Glomerular visceral epithelial cell (primary cell): ENCODE results near the gene EIF4E.
"Not testable (repeated sequence)": the region's sequence is repeated elsewhere in the genome, so short reads cannot be mapped to it uniquely, and the experiment has no call there.

Experiments
- DNase-seq: peaks from one replicate; pipeline ENCODE4 v3.0.0-alpha.2; 2016; ENCODE audit errors: extremely low spot score

The EIF4E gene

GRCh38 chr4:98932539-98932938 is 3.6 kb upstream of the EIF4E start:
- no peak for DNase-seq

DNA sequence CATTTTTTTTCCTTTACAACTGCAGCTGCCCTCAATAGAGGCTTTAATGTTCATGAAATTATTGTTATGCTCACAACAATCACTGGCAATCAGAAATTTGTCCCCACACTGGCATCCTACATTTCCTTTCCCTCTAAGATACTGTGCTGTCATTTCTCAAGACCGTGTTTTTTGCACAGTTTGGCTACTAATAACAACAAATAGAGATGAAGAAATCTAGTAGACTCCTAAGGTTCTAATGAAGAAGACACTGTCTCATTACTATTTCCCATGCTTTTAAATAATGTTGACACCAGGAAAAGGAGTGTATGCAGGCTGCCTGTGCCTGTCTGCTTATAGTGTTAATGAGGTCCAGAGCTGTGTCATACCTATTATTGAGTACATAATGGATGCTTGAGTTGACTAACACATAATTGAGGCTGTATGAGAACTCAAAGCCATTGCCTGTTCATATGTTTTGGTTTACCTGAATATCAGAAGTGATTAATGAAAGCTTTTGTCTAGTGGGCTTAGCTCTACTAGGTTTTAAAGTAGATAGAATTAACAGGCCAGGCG is 1.5 kb upstream of the EIF4E start:
- no peak for DNase-seq

DNA sequence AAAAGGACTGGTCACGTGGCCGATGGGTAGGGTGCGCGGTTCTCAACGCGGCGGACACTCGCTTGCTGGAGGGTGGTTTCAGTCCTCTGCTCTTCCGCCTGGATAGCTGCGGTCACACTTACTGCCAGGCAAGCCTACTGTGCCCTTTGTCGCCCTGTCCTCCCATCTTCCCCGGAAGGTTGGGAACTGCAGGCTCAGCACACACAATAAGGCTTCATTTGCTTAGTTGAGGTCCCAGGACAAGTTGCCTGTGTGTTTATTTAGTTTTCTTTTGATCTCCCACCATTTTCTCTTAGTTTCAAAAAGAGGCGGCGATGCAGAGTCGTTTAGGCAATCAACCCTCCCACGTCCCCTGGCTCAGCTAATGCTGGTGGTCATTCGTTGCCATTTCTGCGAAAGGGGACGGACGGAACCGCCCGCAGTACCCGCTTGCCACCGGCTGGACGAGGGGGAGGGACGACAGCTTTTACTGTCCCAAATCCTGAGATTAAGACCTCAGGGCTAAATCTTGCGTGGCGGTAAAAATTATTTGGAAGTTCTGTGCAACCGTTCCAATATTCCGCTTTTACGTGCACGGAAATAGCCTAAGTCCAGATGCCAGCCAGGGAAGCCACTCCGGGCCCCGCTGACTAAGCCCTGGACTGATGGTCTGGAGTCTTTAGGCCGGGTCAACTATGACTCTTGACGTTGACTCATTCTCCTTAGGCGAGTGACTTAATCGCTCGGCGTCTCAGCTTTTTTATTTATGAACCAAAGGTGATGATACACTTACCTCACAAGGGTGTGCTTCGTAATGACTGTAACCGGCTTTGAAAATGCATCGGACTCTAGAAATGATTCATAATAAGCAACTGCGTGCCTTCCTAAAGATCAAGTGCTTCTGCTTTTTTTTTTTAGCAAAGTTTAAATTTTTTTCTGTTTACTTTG is 671 bp upstream of the EIF4E start:
- DNase-seq, result peak; percentile 95

- DNase-seq, result peak; percentile 83
Measured at GRCh38 chr4:98928131-98928504, 815 bp downstream of the EIF4E start.

DNA sequence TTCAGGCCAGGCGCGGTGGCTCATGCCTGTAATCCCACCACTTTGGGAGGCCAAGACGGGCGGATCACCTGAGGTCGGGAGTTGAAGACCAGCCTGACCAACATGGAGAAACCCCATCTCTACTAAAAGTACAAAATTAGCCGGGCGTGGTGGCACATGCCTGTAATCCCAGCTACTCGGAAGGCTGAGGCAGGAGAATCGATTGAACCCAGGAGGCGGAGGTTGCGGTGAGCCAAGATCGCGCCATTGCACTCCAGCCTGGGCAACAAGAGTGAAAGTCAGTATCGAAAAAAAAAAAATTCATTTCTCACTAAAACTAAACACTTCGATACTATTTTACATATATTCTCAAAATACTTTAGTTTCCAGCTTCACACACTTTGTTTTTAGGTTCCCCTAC is 2.7 kb downstream of the EIF4E start:
- DNase-seq, result not testable (repeated sequence)

- no peak for DNase-seq
Measured at GRCh38 chr4:98921292-98921691, 7.6 kb downstream of the EIF4E start.

DNA sequence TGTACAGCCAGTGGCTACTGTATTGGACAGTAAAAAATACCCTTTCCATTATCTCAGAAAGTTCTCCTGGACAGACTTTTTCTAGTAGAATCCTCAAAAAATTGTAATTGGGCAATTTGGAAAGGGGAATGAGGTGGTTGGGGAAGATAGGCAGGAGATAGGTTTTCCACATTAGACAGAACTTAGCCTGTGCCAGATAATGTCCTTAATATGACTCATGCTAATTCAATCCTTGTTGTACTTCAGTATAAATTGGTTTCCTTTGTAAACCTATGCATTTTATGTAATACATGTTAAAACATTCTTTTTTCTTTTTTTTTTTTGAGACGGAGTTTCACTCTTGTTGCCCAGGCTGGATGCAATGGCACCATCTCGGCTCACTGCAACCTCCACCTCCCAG is 8.9 kb downstream of the EIF4E start:
- peak; percentile 31 for DNase-seq

DNA sequence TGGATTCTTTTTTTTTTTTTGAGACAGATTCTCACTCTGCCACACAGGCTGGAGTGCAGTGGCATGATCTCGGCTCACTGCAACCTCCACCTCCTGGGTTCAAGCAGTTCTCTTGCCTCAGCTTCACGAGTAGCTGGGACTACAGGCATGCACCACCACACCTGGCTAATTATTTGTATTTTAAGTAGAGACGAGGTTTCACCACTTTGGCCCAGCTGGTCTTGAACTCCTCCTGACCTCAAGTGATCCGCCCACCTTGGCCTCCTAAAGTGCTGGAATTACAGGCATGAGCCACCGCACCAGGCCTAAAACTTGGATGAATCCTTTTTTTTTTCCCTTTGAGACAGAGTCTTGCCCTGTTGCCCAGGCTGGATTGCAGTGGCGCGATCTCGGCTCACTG is 18.2 kb downstream of the EIF4E start:
- peak; percentile 18 for DNase-seq

GRCh38 chr4:98909646-98910401 is 19.1 kb downstream of the EIF4E start:
- no peak for DNase-seq

GRCh38 chr4:98908703-98909262 is 20.1 kb downstream of the EIF4E start:
- DNase-seq, result no peak

DNA sequence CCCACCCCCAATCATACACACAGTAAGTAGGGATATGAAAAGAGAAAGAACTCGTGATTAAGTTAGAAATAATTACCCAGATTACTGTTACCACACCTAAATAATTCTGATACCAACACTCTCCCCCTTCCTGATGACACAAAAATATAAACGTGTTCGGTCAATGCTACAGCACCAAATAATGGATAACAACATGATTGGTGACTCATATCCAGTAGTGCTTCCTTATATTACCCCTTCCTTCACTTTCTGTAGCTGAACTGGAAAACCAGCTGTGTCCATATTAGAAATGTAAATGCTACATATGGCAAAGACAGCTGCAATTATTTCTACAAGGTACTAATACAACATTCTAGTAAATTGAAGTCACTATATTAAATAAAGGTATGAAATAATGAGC is 20.8 kb downstream of the EIF4E start:
- no peak for DNase-seq

DNA sequence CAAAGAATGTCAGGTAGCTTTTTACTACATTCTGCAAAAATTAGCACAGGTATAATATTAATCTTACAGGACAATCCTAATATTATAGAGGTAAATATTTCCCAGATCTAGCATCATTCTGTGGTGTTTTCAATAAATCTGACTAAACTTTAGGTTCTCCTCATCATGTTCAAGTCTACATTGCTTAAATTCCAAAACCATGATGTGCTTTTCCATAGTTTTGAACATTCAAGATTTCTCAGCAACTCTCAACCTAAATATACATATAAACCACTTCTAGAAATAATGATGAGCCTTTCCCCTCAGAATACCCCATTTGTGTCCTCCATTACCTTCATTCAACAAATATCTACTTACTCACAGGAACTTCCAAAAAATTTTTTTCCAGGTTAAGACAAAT is 23.1 kb downstream of the EIF4E start:
- DNase-seq, result no peak

DNA sequence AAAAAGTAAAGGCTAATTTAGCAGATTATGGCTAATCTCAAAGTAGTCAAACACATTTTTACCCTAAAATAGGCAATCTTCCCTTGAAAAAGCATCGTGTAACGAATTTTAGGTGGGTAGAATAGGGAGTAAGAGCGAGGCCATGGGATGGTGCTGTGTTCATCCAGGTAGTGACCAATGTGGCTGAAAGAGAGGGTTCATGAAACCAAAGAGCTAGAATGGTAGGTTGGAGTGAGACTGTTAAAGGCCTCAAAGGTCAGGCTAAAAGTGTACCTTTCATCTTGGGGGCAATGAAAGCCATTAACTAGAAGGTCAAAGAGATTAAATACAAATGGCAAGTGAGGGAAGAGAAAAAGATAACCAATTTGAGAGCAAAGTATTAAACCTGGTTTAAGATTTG is 23.6 kb downstream of the EIF4E start:
- DNase-seq, result no peak

DNA sequence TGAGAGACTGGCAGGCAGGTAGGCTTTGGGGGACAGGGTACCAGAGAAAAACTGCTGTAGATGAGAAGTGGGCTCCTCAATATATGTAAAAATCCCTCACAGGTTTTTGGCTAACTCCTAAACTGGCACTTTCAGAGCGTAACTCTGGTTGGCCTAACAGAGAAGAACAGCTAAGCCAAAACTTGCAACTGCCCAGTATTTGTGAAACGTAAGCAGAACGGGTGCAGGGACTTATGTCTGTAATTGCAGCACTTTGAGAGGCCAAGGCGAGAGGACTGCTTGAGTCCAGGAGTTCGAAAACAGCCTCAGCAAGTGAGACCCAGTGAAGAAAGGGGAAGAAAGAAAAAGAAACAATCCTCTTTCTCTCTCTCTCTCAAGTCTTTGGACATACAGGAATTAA is 25.0 kb downstream of the EIF4E start:
- no peak for DNase-seq

DNA sequence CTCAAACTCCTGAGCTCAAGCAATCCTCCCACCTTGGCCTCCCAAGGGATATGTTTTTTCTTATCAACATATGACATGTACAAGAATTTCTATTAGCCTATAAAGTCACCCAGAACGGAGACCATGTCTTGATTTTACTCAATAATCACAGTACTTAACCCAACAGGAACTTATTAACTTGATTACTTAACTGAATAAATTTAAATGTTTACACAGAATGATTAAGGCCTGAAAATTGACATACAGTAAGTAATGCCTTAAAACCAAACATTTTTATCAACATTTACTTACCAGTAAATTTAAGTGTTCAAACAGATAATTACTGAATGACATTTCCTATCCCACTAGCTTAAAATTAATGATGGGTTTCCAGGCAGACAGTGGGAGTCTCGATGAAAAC is 25.4 kb downstream of the EIF4E start:
- no peak for DNase-seq

DNA sequence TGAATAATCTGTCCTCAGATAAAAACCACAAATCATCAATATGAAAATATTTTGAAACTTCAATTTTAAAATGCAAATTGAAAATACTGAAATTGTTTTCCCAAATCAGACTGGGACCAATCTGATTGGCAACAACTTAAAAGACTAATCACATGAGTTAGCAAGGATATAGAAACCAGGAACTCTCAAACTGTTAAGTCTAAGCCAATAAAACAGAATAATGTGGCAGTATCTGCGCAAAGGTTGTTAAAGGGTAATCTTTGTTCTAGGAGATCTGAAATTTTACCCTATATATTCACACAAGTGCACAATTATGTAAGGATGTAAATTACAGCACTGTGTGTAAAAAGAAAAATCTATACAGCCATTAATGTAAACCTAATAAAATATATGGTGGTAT is 29.7 kb downstream of the EIF4E start:
- DNase-seq, result no peak

DNA sequence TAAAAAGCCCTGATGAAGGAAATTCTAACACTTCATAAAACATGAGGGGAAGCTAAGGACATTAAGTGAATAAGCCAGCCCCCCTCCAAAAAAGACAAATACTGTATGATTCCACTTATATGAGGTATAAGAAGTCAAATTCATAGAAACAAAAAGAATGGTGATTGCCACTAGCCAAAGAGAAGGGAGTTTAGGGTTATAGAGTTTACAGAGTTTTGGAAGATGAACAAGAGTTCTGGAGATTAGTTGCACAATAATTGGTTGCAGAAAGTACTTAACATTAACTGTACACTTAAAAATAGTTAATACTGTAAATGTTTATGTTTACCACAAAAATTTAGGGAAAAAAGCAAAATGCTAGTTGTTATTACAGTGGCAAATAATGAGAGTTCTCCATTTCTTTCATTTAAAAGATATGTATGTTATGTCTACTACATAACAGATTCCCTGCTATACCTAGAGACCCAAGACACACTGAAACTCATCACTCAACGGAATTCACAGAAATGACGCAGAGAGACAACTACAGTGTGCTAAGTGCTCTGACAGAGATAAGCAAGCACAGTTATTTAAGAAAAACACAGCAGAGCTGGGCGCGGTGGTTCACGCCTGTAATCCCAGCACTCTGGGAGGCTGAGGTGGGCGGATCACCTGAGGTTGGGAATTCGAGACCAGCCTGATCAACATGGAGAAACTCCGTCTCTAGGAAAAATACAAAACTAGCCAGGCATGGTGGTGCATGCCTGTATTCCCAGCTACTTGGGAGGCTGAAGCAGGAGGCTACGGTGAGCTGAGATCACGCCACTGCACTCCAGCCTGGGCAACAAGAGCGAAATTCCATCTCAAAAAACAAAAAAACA is 37.2 kb downstream of the EIF4E start:
- DNase-seq, result no peak

DNA sequence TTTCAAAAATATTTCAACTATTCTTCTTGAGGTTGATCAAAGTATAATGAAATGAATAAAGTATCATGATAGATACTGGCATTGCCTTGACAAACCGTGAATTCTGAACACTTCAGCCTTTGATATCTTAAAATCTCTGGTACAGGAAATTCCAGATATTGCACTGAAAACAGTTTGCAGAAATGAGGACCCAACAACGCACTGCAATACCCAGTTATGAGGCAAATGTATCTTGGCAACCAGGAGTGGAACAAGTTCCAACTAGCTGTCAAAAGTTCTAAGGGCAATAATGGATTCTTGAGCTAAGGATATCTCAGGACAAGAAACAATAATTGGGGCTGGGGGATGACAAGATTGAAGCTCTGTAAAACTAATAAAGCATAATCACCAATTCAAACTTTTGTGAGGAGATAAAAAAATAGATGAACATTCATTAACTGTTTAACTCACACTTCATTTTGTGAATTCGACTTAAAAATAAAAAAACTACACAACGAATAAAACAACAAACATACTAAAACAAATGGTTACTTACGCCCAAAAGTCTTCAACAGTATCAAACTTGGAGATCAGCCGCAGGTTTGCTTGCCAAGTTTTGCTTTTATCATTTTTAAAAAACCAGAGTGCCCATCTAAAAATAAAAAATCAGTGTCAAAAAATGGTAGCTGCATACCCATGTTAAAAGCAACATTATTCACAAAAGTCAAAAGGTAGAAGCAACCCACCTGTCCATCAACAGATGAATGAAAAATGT is 38.1 kb downstream of the EIF4E start:
- no peak for DNase-seq

DNA sequence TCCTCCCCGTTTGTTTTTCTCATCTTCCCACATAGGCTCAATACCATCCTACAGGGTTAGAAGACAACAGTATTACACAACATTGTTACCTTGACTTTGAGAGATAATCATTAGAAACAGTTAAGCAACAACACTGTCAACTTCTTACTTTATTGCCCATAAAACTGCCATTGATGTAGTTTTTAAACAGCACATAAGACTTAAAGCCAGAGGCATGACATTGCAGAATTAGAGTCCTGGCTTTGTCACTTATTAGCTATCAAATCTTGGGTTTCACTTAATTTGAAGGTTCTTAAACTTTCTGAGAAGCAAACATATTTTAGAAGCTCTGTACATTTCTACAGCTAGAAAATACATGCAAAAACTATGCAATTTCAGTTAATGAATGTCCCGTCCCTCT is 41.8 kb downstream of the EIF4E start:
- no peak for DNase-seq

- not testable (repeated sequence) for DNase-seq
Measured at GRCh38 chr4:98886382-98886781, 42.6 kb downstream of the EIF4E start.

DNA sequence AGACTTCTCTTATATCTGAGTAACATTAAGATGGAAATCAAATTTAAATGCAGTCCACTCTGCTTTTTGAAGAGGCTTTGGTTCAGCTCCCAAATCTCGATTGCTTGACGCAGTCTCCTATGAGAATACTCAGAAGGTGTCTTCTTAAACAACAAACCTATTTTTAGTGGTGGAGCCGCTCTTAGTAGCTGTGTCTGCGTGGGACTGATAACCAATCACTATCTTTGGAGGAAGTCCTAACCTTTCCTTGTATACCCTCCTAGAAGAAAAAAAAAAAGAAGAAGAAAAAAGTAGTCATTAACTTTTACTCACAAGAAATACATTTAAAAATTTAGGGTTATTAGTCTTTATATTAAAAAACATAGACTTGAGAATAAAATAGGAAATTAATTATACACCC is 48.0 kb downstream of the EIF4E start:
- not testable (repeated sequence) for DNase-seq
